Activated CD8-positive, alpha-beta T cell treated with anti-CD3 and anti-CD28 coated beads for 36 hours (primary cell): ENCODE results near the gene BCDIN3D. TPM values are rescaled to one million over a fixed set of nuclear protein-coding genes. Genes with fewer than 3 reads are reported as not detected.

ENCODE experiments used
- ATAC-seq: fragments of 200-7000 bp; cut with Tn5 transposase; one replicate; pipeline ENCODE4 v1.10.0; 2021; ENCODE audit warnings: mild to moderate bottlenecking, moderate library complexity
- CTCF ChIA-PET: fragments of 350-600 bp; sonication (Branson Sonifier 250); formaldehyde crosslinking; loops from one replicate; lab custom pipeline; 2021; ENCODE audit warnings: antibody characterized with exemption; lab: Charles Lee
- POLR2A ChIA-PET: fragments of 350-600 bp; sonication (Branson Sonifier 250); formaldehyde crosslinking; loops from one replicate; lab custom pipeline; 2021; ENCODE audit warnings: antibody characterized with exemption; lab: Charles Lee
- DNase-seq: peaks from one replicate; pipeline ENCODE4 v3.0.0-alpha.2; 2020
- H3K27ac Mint-ChIP-seq: one replicate; pipeline ENCODE4 v1.8.0; 2021; ENCODE audit warnings: mild to moderate bottlenecking, mixed read lengths
- H3K27me3 Mint-ChIP-seq: one replicate; pipeline ENCODE4 v1.8.0; 2021; ENCODE audit warnings: mixed read lengths
- H3K36me3 Mint-ChIP-seq: one replicate; pipeline ENCODE4 v1.8.0; 2021; ENCODE audit warnings: low read depth, mixed read lengths
- H3K4me1 Mint-ChIP-seq: one replicate; pipeline ENCODE4 v1.8.0; 2021; ENCODE audit warnings: low read depth, mixed read lengths
- H3K4me3 Mint-ChIP-seq: one replicate; pipeline ENCODE4 v1.8.0; 2021; ENCODE audit warnings: mild to moderate bottlenecking, moderate library complexity, mixed read lengths
- H3K9me3 Mint-ChIP-seq: one replicate; pipeline ENCODE4 v1.8.0; 2021; ENCODE audit warnings: mixed read lengths
- CTCF ChIP-seq: fragments of 200-600 bp; IDR thresholded peaks from one replicate; pipeline ENCODE4 v1.8.0; 2022; ENCODE audit warnings: antibody characterized with exemption, mild to moderate bottlenecking
- intact Hi-C: fragments of 100-400 bp; cut with micrococcal nuclease; formaldehyde crosslinking; loops from one replicate; pipeline ENCODE4 v1.10.0; 2022
- total RNA-seq, 2 experiments: library from RNA; stranded (reverse); gene quantifications; one replicate each; pipeline ENCODE4 v1.2.3, GENCODE V29; 2021

The BCDIN3D gene
- total RNA-seq, 2 experiments from 2014 or later, result 5.0 to 5.3 TPM

GRCh38 chr12:49821373-49822287, 21.3 kb downstream of the BCDIN3D start:
- Mint-ChIP-seq H3K9me3 (no peaks in the 10 kb centered on the region), H3K4me3 (no peak overlapping the region), H3K4me1 (peaks cover 33% of the 10 kb centered on the region), H3K27ac (peak overlapping the region; percentile 86), H3K27me3 (no peaks in the 10 kb centered on the region), H3K36me3 (peaks cover 4% of the 10 kb centered on the region)
- DNase-seq, result no peak
- POLR2A ChIA-PET, result interaction anchor here (0.7 to 1.4 kb wide), 2 partner anchors 16 to 44 kb away, joined by 3 read pairs; no protein-coding TSS in a partner anchor
- intact Hi-C loops, result no loop called here
- no peak for TF ChIP-seq CTCF
- peak; percentile 37 for ATAC-seq
- CTCF ChIA-PET, result interaction anchor here (1.1 to 3.3 kb wide), 5 partner anchors 18 to 124 kb away, joined by 3 to 18 read pairs (median 7); no protein-coding TSS in a partner anchor

GRCh38 chr12:49819786-49820185, 23.1 kb downstream of the BCDIN3D start:
- ChIA-PET POLR2A (interaction anchor here (0.8 to 1.7 kb wide), 2 partner anchors 23 to 58 kb away, joined by 3 to 8 read pairs; partner anchors contain the start of gene BCDIN3D), CTCF (interaction anchor here (0.7 to 3.3 kb wide), 5 partner anchors 9 to 126 kb away, joined by 3 to 18 read pairs (median 7); no protein-coding TSS in a partner anchor)
- Mint-ChIP-seq H3K4me3 (no peak overlapping the region), H3K27ac (no peak overlapping the region), H3K27me3 (no peaks in the 10 kb centered on the region), H3K36me3 (peaks cover 4% of the 10 kb centered on the region), H3K9me3 (no peaks in the 10 kb centered on the region), H3K4me1 (peaks cover 26% of the 10 kb centered on the region)
- ATAC-seq (no peak), DNase-seq (no peak)
- intact Hi-C loops, result no loop called here
- TF ChIP-seq CTCF, result no peak

GRCh38 chr12:49818241-49818895, 24.5 kb downstream of the BCDIN3D start:
- Mint-ChIP-seq H3K27ac (no peak overlapping the region), H3K4me3 (no peak overlapping the region), H3K27me3 (no peaks in the 10 kb centered on the region), H3K9me3 (no peaks in the 10 kb centered on the region), H3K4me1 (peaks cover 25% of the 10 kb centered on the region), H3K36me3 (peaks cover 4% of the 10 kb centered on the region)
- ChIA-PET POLR2A (no interaction called here), CTCF (no interaction called here)
- DNase-seq, result no peak
- no peak for TF ChIP-seq CTCF
- intact Hi-C loops, result no loop called here
- no peak for ATAC-seq

- H3K36me3 Mint-ChIP-seq, result no peaks in the 10 kb centered on the region
- ChIA-PET POLR2A (no interaction called here), CTCF (interaction anchor here (1.7 kb wide), 1 partner anchor 35 kb away, joined by 4 read pairs; no protein-coding TSS in a partner anchor)
- H3K4me3 Mint-ChIP-seq, result no peak overlapping the region
- ATAC-seq (peak; percentile 55), DNase-seq (no peak)
- H3K27ac Mint-ChIP-seq, result no peak overlapping the region
- no peak for TF ChIP-seq CTCF
- peaks cover 12% of the 10 kb centered on the region for H3K4me1 Mint-ChIP-seq
- no peaks in the 10 kb centered on the region for H3K27me3 Mint-ChIP-seq
- no peaks in the 10 kb centered on the region for H3K9me3 Mint-ChIP-seq
- intact Hi-C loops, result no loop called here
Observed at GRCh38 chr12:49813131-49813530, 29.8 kb downstream of the BCDIN3D start.
